SU-DHL-6 (cell line): ENCODE measurements around the gene MTARC1.

Experiments
- H2AFZ ChIP-seq: fragments of 200-600 bp; sonication (generic); 2 replicates; pipeline ENCODE4 v1.6.1; 2014; ENCODE audit warnings: low read depth, mild to moderate bottlenecking, moderate library complexity, mixed read lengths, antibody characterized with exemption, low read length; ENCODE audit not compliant: severe bottlenecking
- H3F3A ChIP-seq: fragments of 200-600 bp; shearing (Covaris generic); 2 replicates; pipeline ENCODE4 v1.6.0; 2016; ENCODE audit warnings: antibody characterized with exemption, mild to moderate bottlenecking; ENCODE audit not compliant: insufficient read depth
- H3K27ac ChIP-seq: fragments of 200-600 bp; sonication (generic); 2 replicates; pipeline ENCODE4 v1.5.1; 2016; ENCODE audit warnings: low read depth, mild to moderate bottlenecking, low read length, moderate library complexity, mixed read lengths
- H3K27me3 ChIP-seq: fragments of 200-600 bp; sonication (generic), shearing (Covaris generic); 2 replicates; pipeline ENCODE4 v1.6.0; 2014; ENCODE audit warnings: mild to moderate bottlenecking, low read length
- H3K36me3 ChIP-seq: fragments of 200-600 bp; sonication (generic); 2 replicates; pipeline ENCODE4 v1.6.1; 2014; ENCODE audit warnings: mild to moderate bottlenecking, low read length, mixed read lengths
- H3K4me2 ChIP-seq: fragments of 300-600, 200-600 bp; shearing (Covaris generic), sonication (generic); 2 replicates; pipeline ENCODE4 v1.6.0; 2014; ENCODE audit warnings: low read length, low read depth, mild to moderate bottlenecking; ENCODE audit not compliant: poor library complexity, severe bottlenecking
- H3K4me3 ChIP-seq: fragments of 200-600 bp; sonication (generic); 2 replicates; pipeline ENCODE4 v1.5.1; 2014; ENCODE audit warnings: antibody characterized with exemption, low read length, mild to moderate bottlenecking, mixed read lengths; ENCODE audit not compliant: insufficient read depth, poor library complexity, severe bottlenecking
- H3K79me2 ChIP-seq: fragments of 200-600 bp; sonication (generic); 2 replicates; pipeline ENCODE4 v1.6.1; 2014; ENCODE audit warnings: mild to moderate bottlenecking, low read length, moderate library complexity; ENCODE audit not compliant: insufficient read depth
- H3K9ac ChIP-seq: fragments of 200-600 bp; sonication (generic); 2 replicates; pipeline ENCODE4 v1.7.0; 2014; ENCODE audit warnings: mild to moderate bottlenecking, low read length
- H3K9me2 ChIP-seq: fragments of 200-600 bp; sonication (generic); replicated peaks from 2 replicates; pipeline ENCODE4 v1.6.1; 2014; ENCODE audit warnings: low read length; ENCODE audit not compliant: insufficient read depth
- H3K9me3 ChIP-seq: fragments of 200-600 bp; sonication (generic); 2 replicates; pipeline ENCODE4 v1.6.1; 2014; ENCODE audit warnings: low read length, mixed read lengths; ENCODE audit not compliant: insufficient read depth
- H4K20me1 ChIP-seq: fragments of 200-600 bp; sonication (generic); 2 replicates; pipeline ENCODE4 v1.6.1; 2014; ENCODE audit warnings: low read depth, mild to moderate bottlenecking, antibody characterized with exemption, low read length, moderate library complexity, mixed read lengths
- EZH2phosphoT487 ChIP-seq: fragments of 200-600 bp; sonication (generic), shearing (Covaris generic); conservative IDR thresholded peaks from 2 replicates; pipeline ENCODE4 v1.6.1; 2018; ENCODE audit warnings: mild to moderate bottlenecking, antibody characterized with exemption, low read length, moderate library complexity, mixed read lengths
- TF ChIP-seq, protein P1 (sequence below): fragments of 200-600 bp; sonication (generic); IDR thresholded peaks from one replicate; pipeline ENCODE4 v1.5.1; 2017; ENCODE audit warnings: antibody characterized with exemption, mild to moderate bottlenecking, low read length, moderate library complexity; ENCODE audit not compliant: insufficient read depth, poor library complexity, severe bottlenecking

Gene MTARC1

GRCh38 chr1:220768126-220768601 is 18.5 kb upstream of the MTARC1 start:
- H3K27ac ChIP-seq: no peak overlapping the region
- no peak overlapping the region for H3K9ac ChIP-seq
- no peak for TF ChIP-seq EZH2phosphoT487
- TF ChIP-seq, protein P1, sequence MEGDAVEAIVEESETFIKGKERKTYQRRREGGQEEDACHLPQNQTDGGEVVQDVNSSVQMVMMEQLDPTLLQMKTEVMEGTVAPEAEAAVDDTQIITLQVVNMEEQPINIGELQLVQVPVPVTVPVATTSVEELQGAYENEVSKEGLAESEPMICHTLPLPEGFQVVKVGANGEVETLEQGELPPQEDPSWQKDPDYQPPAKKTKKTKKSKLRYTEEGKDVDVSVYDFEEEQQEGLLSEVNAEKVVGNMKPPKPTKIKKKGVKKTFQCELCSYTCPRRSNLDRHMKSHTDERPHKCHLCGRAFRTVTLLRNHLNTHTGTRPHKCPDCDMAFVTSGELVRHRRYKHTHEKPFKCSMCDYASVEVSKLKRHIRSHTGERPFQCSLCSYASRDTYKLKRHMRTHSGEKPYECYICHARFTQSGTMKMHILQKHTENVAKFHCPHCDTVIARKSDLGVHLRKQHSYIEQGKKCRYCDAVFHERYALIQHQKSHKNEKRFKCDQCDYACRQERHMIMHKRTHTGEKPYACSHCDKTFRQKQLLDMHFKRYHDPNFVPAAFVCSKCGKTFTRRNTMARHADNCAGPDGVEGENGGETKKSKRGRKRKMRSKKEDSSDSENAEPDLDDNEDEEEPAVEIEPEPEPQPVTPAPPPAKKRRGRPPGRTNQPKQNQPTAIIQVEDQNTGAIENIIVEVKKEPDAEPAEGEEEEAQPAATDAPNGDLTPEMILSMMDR: no peak
- no peaks in the 10 kb centered on the region for H3K9me3 ChIP-seq
- no peaks in the 10 kb centered on the region for H3K9me2 ChIP-seq
- H3K27me3 ChIP-seq: no peaks in the 10 kb centered on the region
- H3K4me3 ChIP-seq: no peak overlapping the region
- H3K4me2 ChIP-seq: no peak overlapping the region
- no peak overlapping the region for H2AFZ ChIP-seq
- no peaks in the 10 kb centered on the region for H3F3A ChIP-seq
- H3K79me2 ChIP-seq: no peaks in the 10 kb centered on the region
- no peaks in the 10 kb centered on the region for H4K20me1 ChIP-seq
- no peaks in the 10 kb centered on the region for H3K36me3 ChIP-seq

GRCh38 chr1:220769205-220769604 is 17.5 kb upstream of the MTARC1 start:
- Histone ChIP-seq H3K36me3 (no peaks in the 10 kb centered on the region), H3K9ac (no peak overlapping the region)
- no peak for TF ChIP-seq EZH2phosphoT487
- TF ChIP-seq, protein P1: no peak

DNA sequence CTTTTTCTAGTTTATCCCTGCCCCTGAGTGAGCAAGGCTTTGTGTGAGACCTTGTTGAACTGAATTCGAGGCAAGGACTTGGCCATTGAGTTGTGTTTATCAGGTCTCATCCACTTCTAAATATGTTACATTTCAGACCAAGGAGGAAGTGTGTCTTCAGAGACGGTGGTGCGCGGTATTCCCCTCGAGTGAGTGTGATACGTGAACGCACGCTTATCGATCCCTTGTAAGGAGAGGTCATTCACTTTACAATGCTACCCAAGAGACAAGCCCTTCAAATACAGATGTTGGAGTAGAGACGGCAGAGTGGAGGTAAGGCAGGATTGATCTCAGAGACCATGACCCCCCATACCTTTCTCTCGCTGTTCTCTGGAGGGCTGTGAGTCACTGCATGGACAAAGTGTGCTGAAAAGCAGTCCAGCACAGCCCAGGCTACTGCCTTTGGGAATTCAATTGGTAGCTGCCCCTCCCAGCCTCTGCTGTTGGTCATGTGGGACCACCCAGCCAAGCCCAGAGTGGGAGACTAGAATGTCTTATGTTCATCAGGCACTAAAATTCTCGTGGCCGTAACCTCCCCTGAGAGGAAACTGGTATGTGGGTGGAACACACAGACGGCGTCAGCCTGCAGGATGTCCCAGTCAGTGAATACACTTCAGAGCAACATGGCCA is 16.3 kb upstream of the MTARC1 start:
- Histone ChIP-seq H3K4me3 (no peak overlapping the region), H3K27ac (no peak overlapping the region)
- no peak for TF ChIP-seq EZH2phosphoT487
- TF ChIP-seq, protein P1: no peak

More at GRCh38 chr1:220769205-220769604, 17.5 kb upstream of the MTARC1 start:
- no peaks in the 10 kb centered on the region for H3K79me2 ChIP-seq
- H3K27ac ChIP-seq: no peak overlapping the region
- no peak overlapping the region for H2AFZ ChIP-seq
- H3F3A ChIP-seq: no peaks in the 10 kb centered on the region
- H3K9me3 ChIP-seq: no peaks in the 10 kb centered on the region
- no peaks in the 10 kb centered on the region for H3K27me3 ChIP-seq
- H4K20me1 ChIP-seq: no peaks in the 10 kb centered on the region
- no peak overlapping the region for H3K4me3 ChIP-seq
- no peak overlapping the region for H3K4me2 ChIP-seq
- H3K9me2 ChIP-seq: no peaks in the 10 kb centered on the region

More for the DNA sequence above, 16.3 kb upstream of the MTARC1 start:
- no peak overlapping the region for H3K4me2 ChIP-seq
- H3K36me3 ChIP-seq: no peaks in the 10 kb centered on the region
- no peaks in the 10 kb centered on the region for H4K20me1 ChIP-seq
- no peak overlapping the region for H2AFZ ChIP-seq
- H3K27me3 ChIP-seq: no peaks in the 10 kb centered on the region
- no peaks in the 10 kb centered on the region for H3K9me3 ChIP-seq
- no peaks in the 10 kb centered on the region for H3K9me2 ChIP-seq
- H3K9ac ChIP-seq: no peak overlapping the region
- no peaks in the 10 kb centered on the region for H3K79me2 ChIP-seq
- no peaks in the 10 kb centered on the region for H3F3A ChIP-seq
